Measurements from ENCODE around the gene DGAT2. TPM values are rescaled to one million over a fixed set of nuclear protein-coding genes. Genes with fewer than 3 reads are reported as not detected.

DGAT2 gene
- total RNA-seq, 1 donor from 2014 or later = 26.0 TPM

DNA sequence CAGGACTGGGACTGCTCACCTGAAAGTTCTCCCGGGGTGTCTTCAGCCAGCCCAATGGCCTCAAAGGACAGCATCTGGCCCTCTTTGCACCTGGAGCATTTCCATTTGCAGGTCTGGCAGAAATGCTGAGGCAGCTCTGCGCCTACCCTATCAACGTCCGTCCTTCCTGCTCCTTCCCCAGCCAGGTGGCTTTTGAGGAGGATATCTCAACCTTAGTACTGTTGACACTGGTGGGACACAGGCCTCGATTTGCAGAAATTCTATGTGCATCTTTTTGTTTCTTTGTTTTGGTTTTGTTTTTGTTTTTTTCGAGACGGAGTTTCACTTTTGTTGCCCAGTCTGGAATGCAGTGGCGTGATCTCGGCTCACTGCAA, 45.9 kb upstream of the DGAT2 start:
- Histone ChIP-seq H3K27ac (no peak overlapping the region), H3K36me3 (no peaks in the 10 kb centered on the region), H3K4me3 (no peak overlapping the region), H3K4me1 (no peaks in the 10 kb centered on the region), H3K9me3 (no peaks in the 10 kb centered on the region), H3K27me3 (no peaks in the 10 kb centered on the region)
- TF ChIP-seq POLR2AphosphoS5 (IDR thresholded peaks at IDR 0.05; ENCODE audit: insufficient read depth in 1 of 2, low read depth in 1 of 2) (no peak), POLR2A (IDR thresholded peaks at IDR 0.05) (no peak)
- TF ChIP-seq, protein P1, sequence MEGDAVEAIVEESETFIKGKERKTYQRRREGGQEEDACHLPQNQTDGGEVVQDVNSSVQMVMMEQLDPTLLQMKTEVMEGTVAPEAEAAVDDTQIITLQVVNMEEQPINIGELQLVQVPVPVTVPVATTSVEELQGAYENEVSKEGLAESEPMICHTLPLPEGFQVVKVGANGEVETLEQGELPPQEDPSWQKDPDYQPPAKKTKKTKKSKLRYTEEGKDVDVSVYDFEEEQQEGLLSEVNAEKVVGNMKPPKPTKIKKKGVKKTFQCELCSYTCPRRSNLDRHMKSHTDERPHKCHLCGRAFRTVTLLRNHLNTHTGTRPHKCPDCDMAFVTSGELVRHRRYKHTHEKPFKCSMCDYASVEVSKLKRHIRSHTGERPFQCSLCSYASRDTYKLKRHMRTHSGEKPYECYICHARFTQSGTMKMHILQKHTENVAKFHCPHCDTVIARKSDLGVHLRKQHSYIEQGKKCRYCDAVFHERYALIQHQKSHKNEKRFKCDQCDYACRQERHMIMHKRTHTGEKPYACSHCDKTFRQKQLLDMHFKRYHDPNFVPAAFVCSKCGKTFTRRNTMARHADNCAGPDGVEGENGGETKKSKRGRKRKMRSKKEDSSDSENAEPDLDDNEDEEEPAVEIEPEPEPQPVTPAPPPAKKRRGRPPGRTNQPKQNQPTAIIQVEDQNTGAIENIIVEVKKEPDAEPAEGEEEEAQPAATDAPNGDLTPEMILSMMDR (IDR thresholded peaks at IDR 0.05) = no peak
- DNase-seq (ENCODE audit: extremely low spot score in 2 of 2) = no peak
- intact Hi-C loops (cut with DNase I) = no loop called here

DNA sequence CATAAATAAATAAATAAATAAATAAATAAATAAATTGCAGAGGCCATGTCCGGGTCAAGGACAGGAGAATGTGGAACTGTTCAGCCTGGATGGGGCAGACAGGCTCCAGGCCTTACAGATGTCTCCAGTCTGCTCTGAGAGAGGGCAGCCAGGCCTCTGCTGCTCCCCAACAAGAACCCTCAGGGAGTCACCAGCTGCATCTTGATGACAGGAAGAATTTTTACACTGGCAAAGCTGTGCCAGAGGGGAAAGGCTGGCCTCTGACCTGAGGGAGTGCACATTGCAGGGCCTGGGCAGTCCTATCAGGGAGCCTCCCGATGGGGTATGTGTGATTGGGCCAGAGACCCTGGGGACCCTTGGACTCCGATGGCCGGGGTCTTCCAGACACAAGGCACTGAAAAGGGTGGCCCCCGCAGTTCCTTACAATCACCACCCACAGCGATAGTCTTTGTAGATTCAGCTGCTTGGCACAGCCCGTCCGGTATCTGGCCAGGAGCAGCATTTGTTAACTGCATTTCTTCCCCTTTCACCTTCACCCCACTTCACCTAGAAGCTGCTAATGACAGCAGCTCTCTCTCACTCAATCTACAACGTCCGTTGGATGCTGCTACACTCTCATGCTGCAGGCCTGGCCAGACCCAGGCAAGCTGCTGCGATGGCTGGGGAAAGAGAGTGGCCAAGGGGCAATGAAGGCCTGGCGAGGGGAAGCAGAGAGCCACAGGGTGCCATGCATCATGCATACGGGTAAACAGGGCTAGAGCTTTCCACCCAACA, 42.8 kb upstream of the DGAT2 start:
- no peak for TF ChIP-seq POLR2AphosphoS5 (IDR thresholded peaks at IDR 0.05; ENCODE audit: insufficient read depth in 1 of 2, low read depth in 1 of 2)
- TF ChIP-seq, protein P1 (IDR thresholded peaks at IDR 0.05) = no peak
- no peak for TF ChIP-seq POLR2A (IDR thresholded peaks at IDR 0.05)
- H3K27ac ChIP-seq = no peak overlapping the region
- H3K4me3 ChIP-seq = no peak overlapping the region
- no peaks in the 10 kb centered on the region for H3K27me3 ChIP-seq
- H3K9me3 ChIP-seq = no peaks in the 10 kb centered on the region
- DNase-seq (ENCODE audit: extremely low spot score in 2 of 2) = no peak
- no peaks in the 10 kb centered on the region for H3K4me1 ChIP-seq
- no peaks in the 10 kb centered on the region for H3K36me3 ChIP-seq
- intact Hi-C loops (cut with DNase I) = no loop called here

DNA sequence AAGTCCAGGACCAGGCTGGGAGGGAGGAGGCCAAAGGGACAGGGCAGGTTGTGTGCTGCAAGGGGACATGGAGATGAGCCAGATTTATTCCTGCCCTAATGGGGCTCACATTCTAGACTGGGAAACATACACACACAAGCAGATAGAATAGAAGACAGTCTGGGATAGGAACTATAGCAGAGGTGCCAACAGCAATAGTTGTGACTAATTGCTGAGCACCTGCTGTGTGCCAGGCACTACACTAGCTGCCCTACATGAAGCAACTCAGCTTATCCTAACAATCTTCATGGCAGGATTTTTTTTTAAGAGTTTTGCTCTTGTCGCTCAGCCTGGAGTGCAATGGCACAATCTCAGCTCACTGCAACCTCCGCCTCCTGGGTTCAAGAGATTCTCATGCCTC, 39.6 kb upstream of the DGAT2 start:
- no peak for DNase-seq (ENCODE audit: extremely low spot score in 2 of 2)
- Histone ChIP-seq H3K4me3 (no peak overlapping the region), H3K36me3 (no peaks in the 10 kb centered on the region), H3K9me3 (no peaks in the 10 kb centered on the region), H3K4me1 (no peaks in the 10 kb centered on the region), H3K27me3 (no peaks in the 10 kb centered on the region), H3K27ac (no peak overlapping the region)
- no peak for TF ChIP-seq POLR2A (IDR thresholded peaks at IDR 0.05)
- TF ChIP-seq, protein P1 (IDR thresholded peaks at IDR 0.05) = no peak
- TF ChIP-seq POLR2AphosphoS5 (IDR thresholded peaks at IDR 0.05; ENCODE audit: insufficient read depth in 1 of 2, low read depth in 1 of 2) = no peak
- intact Hi-C loops (cut with DNase I) = no loop called here

DNA sequence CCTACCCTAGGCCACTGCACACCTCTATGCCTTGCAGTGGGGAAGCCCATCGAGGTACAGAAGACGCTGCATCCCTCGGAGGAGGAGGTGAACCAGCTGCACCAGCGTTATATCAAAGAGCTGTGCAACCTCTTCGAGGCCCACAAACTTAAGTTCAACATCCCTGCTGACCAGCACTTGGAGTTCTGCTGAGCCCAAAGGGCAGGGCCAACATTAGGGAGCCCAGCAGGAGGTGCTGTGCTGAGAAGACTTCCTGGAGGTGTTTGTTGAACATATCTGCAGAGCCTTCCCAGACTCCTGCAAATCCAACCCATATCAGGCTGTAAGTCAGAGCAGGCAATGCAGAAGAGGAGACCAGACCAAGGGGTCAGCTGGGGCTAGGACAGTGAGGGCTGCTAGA, 37.5 kb upstream of the DGAT2 start:
- Histone ChIP-seq H3K9me3 (no peaks in the 10 kb centered on the region), H3K4me1 (no peaks in the 10 kb centered on the region), H3K27ac (no peak overlapping the region), H3K27me3 (no peaks in the 10 kb centered on the region), H3K36me3 (no peaks in the 10 kb centered on the region), H3K4me3 (no peak overlapping the region)
- intact Hi-C loops (cut with DNase I) = no loop called here
- TF ChIP-seq POLR2A (IDR thresholded peaks at IDR 0.05) (no peak), POLR2AphosphoS5 (IDR thresholded peaks at IDR 0.05; ENCODE audit: insufficient read depth in 1 of 2, low read depth in 1 of 2) (no peak)
- TF ChIP-seq, protein P1 (IDR thresholded peaks at IDR 0.05) = no peak
- DNase-seq (ENCODE audit: extremely low spot score in 2 of 2) = no peak

DNA sequence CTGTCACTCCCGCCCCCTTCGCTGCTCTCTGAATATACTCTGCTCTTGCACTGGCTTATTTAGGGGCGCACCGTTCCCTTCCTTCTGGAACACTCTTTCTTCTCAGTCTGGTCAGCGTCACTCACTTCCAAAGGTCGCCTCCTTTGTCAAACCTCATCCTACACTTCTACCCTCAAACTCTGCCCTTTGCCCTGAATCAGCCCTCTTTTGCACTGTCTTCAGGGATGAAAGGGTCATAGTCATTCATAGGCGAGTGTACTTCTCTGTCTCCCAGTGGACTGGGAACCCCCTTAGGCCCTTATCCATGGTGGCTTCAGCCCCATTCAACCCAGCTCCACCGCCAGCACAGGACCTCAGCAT, 35.5 kb upstream of the DGAT2 start:
- intact Hi-C loops (cut with DNase I) = no loop called here
- DNase-seq (ENCODE audit: extremely low spot score in 2 of 2) = no peak
- no peak overlapping the region for H3K27ac ChIP-seq
- TF ChIP-seq POLR2A (IDR thresholded peaks at IDR 0.05) (no peak), POLR2AphosphoS5 (IDR thresholded peaks at IDR 0.05; ENCODE audit: insufficient read depth in 1 of 2, low read depth in 1 of 2) (no peak)
- TF ChIP-seq, protein P1 (IDR thresholded peaks at IDR 0.05) = no peak
- H3K4me3 ChIP-seq = no peak overlapping the region
- no peaks in the 10 kb centered on the region for H3K36me3 ChIP-seq
- H3K4me1 ChIP-seq = no peaks in the 10 kb centered on the region
- H3K27me3 ChIP-seq = no peaks in the 10 kb centered on the region
- no peaks in the 10 kb centered on the region for H3K9me3 ChIP-seq

Data from vagina (tissue), 2 donors.